CD4-positive, alpha-beta T cell treated with Interleukin-2 at 100 ng/mL for 4 hours (primary cell): ENCODE measurements around the gene GPBP1.
"Not testable (repeated sequence)": the region's sequence is repeated elsewhere in the genome, so short reads cannot be mapped to it uniquely, and the experiment has no call there.

Source experiments
- DNase-seq: peaks from one replicate; pipeline ENCODE4 v3.0.0-alpha.2; 2020; ENCODE audit warnings: low spot score

The GPBP1 gene

GRCh38 chr5:57173319-57174127 lies at the start of gene GPBP1:
GPBP1 (plus strand) TSS chr5:57174059; CDS start chr5:57214131, 40,072 bp downstream.
- DNase-seq: peak; percentile 97

GRCh38 chr5:57128325-57128724 lies 45.5 kb upstream of the GPBP1 start:
- DNase-seq: no peak

- no peak for DNase-seq
Measured at GRCh38 chr5:57133574-57133973, 40.3 kb upstream of the GPBP1 start.

- DNase-seq: no peak
Measured at GRCh38 chr5:57137401-57137800, 36.5 kb upstream of the GPBP1 start.

GRCh38 chr5:57152316-57152715 lies 21.5 kb upstream of the GPBP1 start:
- no peak for DNase-seq

GRCh38 chr5:57155033-57155432 lies 18.8 kb upstream of the GPBP1 start:
- DNase-seq: no peak

- DNase-seq: no peak
Measured at GRCh38 chr5:57157131-57157530, 16.7 kb upstream of the GPBP1 start.

GRCh38 chr5:57157666-57158065 lies 16.2 kb upstream of the GPBP1 start:
- DNase-seq: no peak

GRCh38 chr5:57163553-57164006 lies 10.3 kb upstream of the GPBP1 start:
- DNase-seq: no peak

GRCh38 chr5:57164124-57164523 lies 9.7 kb upstream of the GPBP1 start:
- no peak for DNase-seq

- DNase-seq: not testable (repeated sequence)
Measured at GRCh38 chr5:57165171-57165570, 8.7 kb upstream of the GPBP1 start.

- no peak for DNase-seq
Measured at GRCh38 chr5:57166276-57166675, 7.6 kb upstream of the GPBP1 start.

GRCh38 chr5:57167201-57167600 lies 6.7 kb upstream of the GPBP1 start:
- DNase-seq: no peak

GRCh38 chr5:57170116-57170515 lies 3.7 kb upstream of the GPBP1 start:
- not testable (repeated sequence) for DNase-seq

GRCh38 chr5:57171816-57172465 lies 1.9 kb upstream of the GPBP1 start:
- DNase-seq: peak; percentile 59

- DNase-seq: peak; percentile 24
Measured at GRCh38 chr5:57172466-57173318, 1.2 kb upstream of the GPBP1 start.

GRCh38 chr5:57174128-57174889 lies 450 bp downstream of the GPBP1 start:
- DNase-seq: no peak

GRCh38 chr5:57174890-57175510 lies 1.1 kb downstream of the GPBP1 start:
- peak; percentile 21 for DNase-seq

- DNase-seq: peak; percentile 40
Measured at GRCh38 chr5:57175551-57176309, 1.9 kb downstream of the GPBP1 start.

GRCh38 chr5:57176350-57176857 lies 2.5 kb downstream of the GPBP1 start:
- peak; percentile 56 for DNase-seq
